Activated gamma-delta T cell treated with anti-CD3 and anti-CD28 coated beads, Interleukin-2, amount 50 U/mL, for 16 hours (primary cell): ENCODE measurements around the gene SH3BGR.
"Not testable (repeated sequence)": the region's sequence is repeated elsewhere in the genome, so short reads cannot be mapped to it uniquely, and the experiment has no call there.

Experiments used
- DNase-seq: peaks from one replicate; pipeline ENCODE4 v3.0.0-alpha.2; 2020; ENCODE audit warnings: low read depth

SH3BGR gene

DNA sequence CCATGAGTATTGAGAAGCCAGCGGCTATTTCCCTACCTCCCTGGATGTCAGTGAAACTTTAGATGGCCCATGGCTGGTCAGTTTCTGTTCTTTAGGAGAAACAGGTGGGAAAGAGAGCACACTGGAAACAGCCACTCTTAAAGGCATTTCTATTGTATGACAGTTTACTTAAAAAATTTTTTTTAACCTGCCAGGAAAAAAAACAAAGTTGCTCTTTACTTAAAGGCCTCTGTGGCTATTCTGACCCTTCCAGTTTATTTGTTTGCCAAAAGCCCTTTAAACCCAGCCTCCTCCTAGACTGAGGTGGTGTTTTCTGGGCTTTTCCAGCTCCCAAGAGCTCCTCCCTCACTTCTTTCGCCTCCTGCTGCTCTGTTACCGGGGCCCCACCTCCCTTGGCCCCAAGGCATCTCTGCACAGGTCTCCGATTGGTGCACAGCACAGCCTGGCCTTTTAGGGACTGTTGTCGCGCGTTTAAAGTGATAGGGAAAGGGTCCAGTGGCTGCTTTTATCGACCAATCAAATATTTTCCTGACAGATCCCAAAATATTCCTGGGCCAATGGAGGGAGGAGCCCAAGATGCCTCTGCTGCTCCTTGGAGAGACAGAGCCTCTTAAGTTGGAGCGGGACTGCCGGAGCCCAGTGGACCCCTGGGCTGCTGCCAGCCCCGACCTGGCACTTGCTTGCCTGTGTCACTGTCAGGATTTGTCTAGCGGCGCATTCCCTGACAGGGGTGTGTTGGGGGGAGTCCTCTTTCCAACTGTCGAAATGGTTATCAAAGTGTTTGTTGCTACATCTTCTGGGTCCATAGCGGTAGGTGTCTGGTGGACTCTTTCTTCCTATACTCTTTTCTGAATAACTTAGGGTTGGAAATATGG, at the start of gene SH3BGR:
SH3BGR (plus strand) TSS at position 639 of the 875 bp plus-strand sequence; CDS start at position 766, 127 bp downstream.
- no peak for DNase-seq

DNA sequence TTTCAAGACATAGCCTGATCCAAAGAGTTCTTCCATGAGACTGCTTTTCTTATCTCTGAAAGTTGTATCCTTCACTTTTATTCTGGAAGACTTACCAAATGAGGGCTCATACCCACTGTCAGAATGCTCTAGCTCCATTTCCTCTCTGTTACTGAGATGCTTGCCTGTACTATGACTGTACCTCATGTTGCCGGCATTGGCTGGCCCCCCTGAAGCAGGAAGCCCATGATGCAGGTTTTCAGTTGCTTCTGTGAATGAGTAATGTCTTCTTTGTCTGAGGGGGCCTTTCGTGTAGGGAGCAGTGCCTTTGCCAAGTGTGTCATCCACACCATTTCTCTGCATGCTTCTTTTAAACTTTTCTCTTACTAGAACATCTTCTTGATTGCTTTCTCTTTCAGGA, 45.7 kb upstream of the SH3BGR start:
- DNase-seq = no peak

DNA sequence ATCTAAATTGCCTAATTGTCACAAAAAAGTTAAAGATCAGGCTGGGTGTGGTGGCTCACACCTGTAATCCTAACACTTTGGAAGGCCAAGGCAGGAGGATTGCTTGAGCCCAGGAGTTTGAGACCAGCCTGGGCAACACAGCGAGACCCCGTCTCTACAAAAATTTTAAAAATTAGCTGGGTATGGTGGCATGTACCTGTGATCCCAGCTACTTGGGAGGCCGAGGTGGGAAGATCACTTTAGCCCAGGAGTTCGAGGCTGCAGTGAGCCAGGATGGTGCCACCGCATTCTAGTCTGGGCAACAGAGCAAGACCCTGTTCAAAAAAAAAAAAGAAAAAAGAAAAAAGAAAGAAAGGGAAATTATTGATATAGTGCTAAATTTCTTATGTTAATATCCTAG, 32.6 kb upstream of the SH3BGR start:
- not testable (repeated sequence) for DNase-seq

DNA sequence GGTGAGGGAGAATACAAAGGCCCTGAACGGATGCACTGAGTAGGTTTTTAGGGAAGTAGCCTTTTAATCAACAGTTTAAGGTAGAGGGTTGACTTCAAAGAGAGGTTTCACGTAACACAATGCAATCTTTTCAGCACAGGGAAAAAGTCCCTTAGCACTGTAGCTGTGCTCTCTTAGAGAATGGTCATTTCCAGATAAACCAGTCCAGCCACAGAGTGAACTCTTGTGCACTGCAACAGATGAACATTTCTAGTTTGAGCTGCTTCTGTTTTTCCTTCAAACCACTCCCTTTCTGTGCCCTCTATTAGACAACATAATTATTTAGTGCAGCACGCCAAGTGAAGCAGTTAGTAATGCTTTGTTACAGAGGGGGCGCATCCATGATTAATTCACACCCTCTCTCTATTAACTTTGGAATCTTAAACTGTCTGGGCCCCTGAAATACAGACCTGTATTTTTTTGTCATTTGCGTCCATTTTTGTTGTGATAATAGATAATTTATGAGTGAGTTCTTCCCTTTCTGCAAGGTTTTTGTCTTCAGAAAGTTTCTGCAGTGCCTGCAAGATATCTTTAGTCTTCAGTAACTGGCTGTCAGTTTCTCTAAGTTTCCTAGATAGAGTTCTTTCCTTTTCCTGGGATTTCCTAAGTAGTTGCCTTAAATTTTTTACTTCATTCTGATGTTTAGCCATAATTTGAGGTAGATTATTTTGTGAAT, 29.1 kb upstream of the SH3BGR start:
- no peak for DNase-seq

DNA sequence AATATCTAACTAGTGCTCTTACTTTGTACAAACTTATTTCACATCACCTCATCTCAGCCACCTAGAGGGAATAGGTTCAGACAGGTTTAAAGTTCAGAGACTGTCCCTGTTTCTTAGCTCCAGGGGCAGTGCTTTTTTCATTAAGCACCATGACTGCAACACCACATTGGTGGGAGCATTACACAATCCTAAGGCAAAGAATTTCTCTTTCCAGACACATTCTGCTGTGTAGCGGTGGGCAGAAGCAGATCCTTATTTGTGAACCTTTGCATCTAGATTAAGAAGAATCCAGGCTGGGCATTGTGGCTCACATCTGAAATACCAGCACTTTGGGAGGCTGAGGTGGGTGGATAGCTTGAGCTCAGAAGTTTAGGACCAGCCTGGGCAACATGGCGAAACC, 22.3 kb upstream of the SH3BGR start:
- no peak for DNase-seq

DNA sequence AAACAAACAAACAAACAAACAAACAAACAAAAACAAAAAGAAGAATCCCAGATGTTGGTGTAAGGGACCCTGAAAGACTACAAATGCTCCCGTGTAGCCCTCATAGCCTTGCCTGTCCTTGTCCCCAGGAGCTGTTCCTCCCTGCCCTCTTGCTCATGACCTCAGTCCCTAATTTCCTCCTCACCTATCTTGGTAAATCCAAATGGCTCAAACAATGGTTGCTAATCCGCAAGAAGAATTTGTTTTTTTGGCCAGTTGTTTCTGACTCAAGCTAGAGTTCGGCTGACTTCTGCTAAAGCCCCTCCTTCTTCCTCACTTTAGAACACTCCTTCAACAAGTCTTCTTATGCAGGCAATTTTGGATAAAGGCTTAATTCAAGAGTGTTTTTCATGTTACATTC, 21.8 kb upstream of the SH3BGR start:
- DNase-seq = no peak

DNA sequence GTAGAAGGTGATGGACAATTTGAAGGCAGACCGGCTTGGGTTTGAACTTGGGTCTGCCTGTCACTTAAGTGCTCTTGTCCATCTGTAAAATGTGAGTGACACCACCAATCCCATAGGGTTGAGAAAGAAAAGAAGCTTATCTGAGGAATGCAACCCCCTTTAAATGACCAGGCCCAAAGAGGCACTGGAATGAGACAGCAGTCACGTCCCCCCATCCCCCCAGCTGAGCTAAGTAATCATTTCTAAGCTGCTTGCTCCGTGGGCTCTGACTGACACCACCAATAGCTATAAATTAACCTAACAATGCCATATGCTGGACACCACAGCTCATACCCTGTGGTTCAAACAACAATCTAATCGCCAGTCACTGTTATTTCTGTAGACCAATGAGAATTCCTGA, 21.3 kb upstream of the SH3BGR start:
- DNase-seq = no peak

DNA sequence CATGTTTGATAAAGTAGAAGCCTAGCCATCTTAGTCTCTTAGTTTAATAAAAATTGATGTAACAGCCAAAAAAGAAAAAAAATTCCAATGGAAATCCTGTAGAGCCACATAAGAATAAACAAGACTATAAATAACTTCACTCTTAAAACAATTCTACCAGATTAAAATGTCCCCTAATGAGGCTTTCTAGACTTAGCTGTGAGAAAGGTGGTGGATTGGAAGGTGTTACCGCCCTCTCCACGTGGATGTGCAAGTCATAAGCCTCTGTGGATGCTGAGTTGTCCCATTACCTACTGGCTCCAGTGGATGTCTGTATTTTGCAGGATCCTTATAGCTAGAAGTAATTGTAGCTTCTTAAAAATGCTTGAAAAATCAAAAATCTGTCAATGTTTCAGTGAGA, 20.8 kb upstream of the SH3BGR start:
- DNase-seq = no peak

DNA sequence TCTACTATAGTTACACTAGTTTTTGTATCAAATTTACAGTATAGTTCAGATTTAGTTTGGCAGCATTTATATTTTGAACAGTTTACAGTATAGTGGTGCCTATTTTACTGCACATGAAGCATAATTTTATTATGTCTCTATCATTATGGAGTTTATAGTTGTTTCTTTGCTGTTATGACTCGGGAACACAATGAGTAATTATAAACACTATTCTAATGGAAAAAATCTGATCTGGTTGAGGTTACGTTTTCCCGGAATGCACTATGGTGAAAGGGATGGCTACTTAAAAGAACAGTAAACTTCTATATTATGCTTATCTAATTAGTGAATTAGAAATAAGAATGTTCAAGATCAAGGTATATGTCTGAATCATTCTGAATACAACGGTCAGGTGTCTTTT, 16.8 kb upstream of the SH3BGR start:
- DNase-seq = no peak

DNA sequence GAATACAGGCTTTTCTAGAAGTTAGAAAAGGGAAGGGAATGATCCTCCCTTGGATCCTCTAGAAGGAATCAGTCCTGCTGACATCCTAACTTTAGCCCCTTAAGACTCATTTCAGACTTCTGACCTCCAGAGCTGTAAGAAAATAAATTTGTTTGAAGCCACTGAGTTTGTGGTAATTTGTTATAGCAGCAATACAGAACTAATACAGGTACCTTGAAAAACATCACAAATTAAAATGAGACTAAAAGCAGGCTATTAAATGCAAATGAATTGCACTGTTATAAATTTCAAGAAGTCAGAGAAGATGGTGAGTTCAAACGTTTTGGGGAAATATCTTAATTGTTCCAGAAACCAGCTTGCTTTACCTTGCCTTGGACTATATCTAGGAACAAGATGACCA, 12.5 kb upstream of the SH3BGR start:
- DNase-seq = no peak

DNA sequence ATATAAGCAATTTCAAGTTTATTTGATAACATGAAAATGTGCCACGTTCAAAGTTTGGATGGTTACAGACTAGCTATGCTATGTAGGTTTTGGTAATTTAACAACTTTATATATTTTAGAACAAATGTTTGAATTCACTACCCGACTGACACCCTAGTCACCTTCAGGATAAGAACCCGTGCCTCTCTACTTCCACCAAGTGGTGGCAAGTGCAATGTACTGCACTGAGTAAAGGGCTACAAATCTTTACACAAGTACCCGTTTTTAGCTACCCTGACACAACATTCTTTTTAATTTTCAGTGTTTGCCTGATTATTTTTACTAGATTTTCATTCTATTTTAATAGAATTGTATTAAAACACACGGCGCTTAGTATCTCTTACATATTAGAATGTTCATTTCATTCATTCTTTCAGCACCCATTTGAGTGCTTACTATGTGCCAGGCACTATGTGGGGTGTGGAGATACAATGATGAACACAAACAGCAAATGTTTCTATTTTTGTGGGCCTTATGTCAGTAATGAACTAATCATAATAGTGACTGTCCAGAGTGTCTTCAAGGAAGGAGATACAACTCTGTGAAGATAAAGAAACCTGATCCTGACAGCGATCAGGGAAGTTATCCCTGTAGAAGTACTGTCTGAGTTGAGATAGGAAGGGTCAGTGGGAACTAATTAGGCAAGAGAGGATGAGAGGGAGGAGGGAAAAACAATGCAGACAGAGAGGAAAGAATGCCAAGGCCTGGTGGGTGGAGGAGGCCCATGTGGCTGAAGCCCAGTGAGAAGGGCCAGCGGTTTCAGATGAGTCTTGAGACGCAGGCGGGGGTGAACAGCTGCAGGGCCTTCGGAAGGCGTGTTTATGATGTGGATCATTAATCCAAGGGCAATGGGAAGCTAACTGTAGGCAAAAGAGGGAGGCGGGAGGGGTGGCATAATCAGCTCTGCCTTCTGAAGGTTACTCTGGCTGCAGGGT, 10.0 kb upstream of the SH3BGR start:
- no peak for DNase-seq

DNA sequence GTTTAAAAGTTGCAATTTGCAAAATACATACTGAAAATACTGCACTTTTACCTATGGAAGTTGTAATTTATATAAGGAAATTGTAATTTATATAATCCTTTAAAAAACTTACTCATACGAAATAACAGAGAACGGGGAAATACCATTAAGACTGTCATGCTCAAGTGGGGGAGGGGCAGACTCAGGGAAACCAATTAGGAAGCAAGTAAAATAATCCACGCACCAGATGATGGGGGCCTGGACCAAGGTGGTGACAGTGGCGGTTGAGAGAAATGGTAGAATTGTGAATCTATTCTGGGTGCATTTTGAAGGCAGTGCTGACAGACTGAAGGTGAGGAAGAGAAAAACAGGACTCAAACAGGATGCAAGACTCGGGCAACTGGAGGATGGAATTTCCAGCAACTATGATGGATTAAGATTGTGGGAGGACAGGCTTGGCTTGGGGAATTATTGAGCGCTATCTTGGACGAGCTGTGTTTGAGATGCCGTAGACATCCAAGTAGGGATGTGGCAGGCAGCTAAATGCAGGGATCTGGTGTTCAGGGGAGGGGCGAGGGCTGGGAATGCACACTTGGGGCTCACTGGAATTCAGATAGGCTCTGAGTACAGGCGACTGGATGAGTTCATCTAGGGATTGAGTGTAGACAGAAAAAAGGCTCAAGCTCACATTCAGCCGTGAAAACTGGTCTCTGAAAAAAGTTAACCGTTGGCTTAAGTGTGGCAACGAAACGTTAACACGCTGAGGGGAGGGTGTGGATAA, 7.2 kb upstream of the SH3BGR start:
- DNase-seq = no peak

DNA sequence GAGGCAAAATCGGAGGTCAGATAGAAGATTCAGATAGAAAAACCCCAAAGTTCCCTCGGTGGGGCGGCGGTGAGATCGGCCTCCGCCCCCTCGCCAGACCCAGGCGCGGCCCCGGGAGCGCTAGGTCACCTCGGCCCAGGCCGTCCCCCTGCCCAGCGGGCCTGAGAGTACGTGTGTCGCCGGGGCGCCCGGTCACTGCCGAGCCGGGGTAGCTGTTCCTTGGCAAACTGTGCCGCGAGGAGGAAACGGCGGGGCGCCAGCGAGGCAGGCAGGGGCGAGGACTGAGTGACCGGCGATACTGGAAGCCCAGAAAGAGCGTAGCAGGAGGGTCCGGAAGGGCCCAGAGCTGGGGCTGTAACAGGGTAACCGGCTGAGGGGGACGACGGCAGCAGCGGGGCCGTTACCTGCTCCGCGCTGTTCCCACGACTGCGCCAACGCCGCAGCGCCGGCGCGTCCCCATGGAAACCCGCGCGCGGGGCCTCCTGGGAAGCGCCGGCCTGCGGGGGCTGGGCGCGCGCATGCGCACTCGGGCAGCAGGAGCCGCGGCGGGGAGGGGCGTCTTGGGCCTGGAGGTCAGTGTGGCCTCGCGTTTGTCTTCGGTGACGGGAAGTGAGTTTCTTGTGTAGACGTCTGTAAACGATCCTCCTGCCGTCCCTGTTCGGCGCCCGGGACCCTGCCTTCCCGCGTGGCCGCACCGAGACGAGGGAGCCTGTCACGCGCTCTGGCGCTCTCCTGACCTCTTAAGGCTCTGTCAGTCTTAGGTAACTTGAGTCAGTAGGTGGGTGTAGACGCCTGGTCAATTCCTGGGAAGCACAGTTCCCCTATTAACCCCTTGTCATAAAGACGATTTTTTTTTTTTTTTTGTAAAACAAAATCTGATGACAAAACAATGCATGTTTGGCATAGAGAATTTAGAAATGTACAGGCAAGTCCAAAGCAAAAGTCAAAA, 6.2 kb upstream of the SH3BGR start, which contains the start of gene LCA5L:
LCA5L (minus strand) TSS at position 458 of the 949 bp plus-strand sequence. CDS start 17,285 bp downstream, outside the sequence.
- peak; percentile 88 for DNase-seq

DNA sequence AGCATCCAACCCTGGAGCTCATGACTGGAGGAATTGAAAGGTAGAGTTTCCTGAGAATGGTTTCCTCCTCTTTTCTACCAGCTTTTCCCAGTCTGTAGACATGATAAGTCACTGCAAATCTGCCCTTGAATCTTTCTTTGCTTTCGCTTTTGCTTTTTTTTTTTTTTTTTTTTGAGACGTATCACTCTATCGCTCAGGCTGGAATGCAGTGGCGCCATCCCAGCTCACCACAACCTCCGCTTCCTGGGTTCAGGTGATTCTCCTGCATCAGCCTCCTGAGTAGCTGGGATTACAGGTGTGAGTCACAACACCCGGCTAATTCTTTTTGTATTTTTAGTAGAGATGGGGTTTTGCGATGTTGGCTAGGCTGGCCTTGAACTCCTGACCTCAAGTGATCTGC, 4.5 kb upstream of the SH3BGR start:
- no peak for DNase-seq

DNA sequence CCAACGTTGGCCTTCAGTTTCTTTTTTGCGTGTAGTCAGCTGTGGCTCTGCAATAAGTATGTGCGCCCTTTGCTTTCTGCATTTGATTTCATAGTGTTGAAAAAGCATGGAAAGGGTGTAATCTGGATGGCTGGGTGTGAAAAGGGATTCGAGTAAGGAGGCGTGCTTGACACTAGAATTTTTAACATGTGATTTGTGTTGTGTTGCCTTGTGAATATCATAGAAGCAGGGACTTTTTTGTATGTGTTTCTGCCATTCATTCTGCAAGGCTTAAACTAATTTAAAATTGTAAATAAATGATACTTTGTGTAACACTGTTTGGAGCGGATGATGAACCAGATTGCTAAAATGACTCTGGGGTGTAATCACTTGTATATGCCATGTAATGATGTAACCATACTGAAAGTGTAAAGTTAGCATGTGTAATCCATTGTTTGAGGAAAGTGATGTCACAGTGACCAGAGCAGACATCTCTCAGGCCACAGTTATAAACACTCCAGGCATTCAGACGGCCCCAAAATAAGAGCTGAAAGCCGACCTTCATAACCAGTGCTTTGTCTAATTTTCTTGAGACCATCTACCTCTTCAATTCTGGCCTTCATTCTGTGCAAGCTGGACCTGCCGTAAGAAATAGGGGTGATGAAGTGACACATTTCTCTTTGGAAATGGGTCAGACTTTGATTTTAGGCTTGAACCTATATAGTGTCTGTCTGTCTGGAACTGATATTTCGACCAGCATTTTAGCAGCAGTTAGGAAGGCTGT, 618 bp downstream of the SH3BGR start:
- no peak for DNase-seq

DNA sequence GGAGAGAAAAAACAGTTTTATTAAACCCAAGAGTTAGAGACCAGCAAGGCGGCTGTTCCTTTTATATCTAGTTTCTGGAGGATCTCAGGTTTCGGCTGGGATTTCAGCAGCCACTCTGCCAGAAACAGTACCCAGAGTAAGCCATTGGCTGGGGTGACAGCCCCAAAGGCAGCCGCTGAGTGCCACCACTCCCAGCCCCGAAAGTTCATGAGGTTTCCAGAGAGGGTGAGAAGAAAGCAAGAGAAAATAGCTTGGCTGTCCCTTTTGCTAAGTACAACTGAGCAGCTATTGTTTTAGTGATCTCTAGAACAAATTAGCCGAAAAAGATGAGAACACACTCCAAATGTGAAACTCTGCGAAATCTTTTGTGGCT, 1.2 kb downstream of the SH3BGR start:
- DNase-seq = no peak

DNA sequence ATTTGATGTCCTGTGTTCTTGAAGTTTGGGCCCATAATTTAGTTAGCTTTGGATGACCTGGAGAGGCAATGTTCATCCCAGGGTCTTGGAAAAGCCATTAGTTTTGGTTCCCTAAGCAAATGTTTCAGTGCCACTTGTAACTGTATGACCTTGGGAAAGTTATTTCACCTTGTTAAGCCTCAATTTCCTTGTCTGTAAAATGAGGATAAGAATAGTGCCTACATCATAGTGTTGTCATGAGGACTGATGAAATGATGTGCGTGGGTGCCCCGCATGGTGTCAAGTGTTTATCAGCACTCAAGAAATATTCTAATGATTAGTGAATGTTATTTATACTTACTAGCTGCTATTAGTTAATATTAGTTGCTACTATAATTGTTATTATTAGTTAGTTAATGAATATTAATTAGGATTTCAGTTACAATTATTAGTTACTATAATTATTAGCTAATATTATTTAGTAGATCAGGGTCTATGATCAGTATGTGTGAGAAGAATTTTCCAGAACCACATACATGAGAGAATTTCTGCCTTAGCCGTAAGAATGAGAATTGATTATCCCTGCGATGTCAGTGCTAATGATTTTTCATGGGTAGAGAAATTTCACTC, 1.9 kb downstream of the SH3BGR start:
- DNase-seq = no peak

DNA sequence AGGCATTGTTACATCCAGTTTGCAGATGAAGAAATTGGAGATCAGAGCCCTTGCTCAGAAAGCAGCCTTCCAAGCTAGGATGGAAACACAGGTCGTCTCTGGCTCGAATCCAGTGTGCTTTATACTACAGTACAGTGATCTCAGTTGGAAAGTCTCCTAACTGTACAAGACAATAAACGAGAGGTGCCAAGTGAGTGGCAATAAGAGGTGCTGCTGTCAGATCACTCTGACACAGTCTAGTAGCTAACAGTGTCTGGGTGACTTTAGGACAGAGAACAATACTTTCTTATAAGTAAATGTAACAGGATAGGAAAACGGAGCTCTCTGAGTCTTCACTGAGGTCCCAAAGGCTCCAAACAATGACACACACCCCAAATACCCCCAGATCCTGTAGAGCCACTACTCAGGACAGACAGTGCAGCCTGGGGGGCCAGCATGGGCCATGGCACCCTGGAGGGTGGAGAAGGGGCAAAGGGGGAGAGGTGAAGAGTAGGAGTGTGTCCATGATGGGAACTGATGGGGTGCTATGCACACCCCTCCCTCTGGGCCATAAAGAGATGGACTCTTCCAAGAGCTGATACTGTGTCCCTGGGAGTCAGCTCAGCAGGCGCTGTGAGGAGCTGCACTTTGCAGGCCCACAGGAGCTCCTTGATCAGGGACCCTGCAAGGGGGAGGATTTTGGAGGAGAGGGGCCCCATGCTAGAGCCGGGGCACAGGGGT, 3.3 kb downstream of the SH3BGR start:
- DNase-seq = no peak
